HepG2 (cell line): Measurements from ENCODE around the gene PRPSAP1. TPM values are rescaled to one million over a fixed set of nuclear protein-coding genes. Genes with fewer than 3 reads are reported as not detected.

Source experiments
- CEBPZ ChIP-seq: IDR thresholded peaks from 2 replicates; pipeline ENCODE4 v1.6.1; 2012; ENCODE audit warnings: low read length, improper control_type of control experiment
- EEA1 ChIP-seq: sonication (generic); formaldehyde crosslinking; IDR thresholded peaks from 2 replicates; pipeline ENCODE4 v1.5.1; 2020; ENCODE audit warnings: mild to moderate bottlenecking, missing genetic modification reagents, borderline replicate concordance
- FIP1L1 ChIP-seq: fragments of 200-400 bp; formaldehyde crosslinking; IDR thresholded peaks from 2 replicates; pipeline ENCODE4 v1.6.1; 2018; ENCODE audit warnings: low read depth, mild to moderate bottlenecking, low read length, moderate library complexity, borderline replicate concordance; ENCODE audit not compliant: insufficient read depth
- KLF9 ChIP-seq: IDR thresholded peaks from 2 replicates; pipeline ENCODE4 v1.6.1; 2016; ENCODE audit warnings: low read depth
- POGZ ChIP-seq: sonication (generic); formaldehyde crosslinking; IDR thresholded peaks from 2 replicates; pipeline ENCODE4 v1.4.0; 2020; ENCODE audit warnings: mild to moderate bottlenecking, missing genetic modification reagents
- RERE ChIP-seq: IDR thresholded peaks from 2 replicates; pipeline ENCODE4 v1.6.1; 2016; ENCODE audit warnings: low read depth, missing genetic modification reagents, missing compliant biosample characterization
- ZBTB40 ChIP-seq, 2 experiments: fragments of 450-650 bp in 1 of 2; sonication (generic) in 1 of 2; formaldehyde crosslinking in 1 of 2; IDR thresholded peaks; 2 replicates each; pipeline versions ENCODE4 v1.6.1 to v1.8.0; 2016 to 2022; ENCODE audit warnings: antibody characterized with exemption in 1 of 2, mild to moderate bottlenecking in 1 of 2, missing genetic modification reagents in 1 of 2
- polyA plus RNA-seq, 8 experiments: library from polyadenylated mRNA; depleted of rRNA in 3 of 8; stranded (reverse) in 7 of 8; unstranded in 1 of 8; fragments of >200 nt; fragmentation: Illumina TruSeq in 4 of 8; extraction: Trizol in 4 of 8; gene quantifications; 2 replicates each; pipeline versions ENCODE4 v1.2.1 to v1.2.3, GENCODE V29; 2011 to 2016; ENCODE audit warnings: low read depth in 4 of 8, missing spikeins in 1 of 8, mixed read lengths in 1 of 8; ENCODE audit not compliant: insufficient read depth in 1 of 8
- total RNA-seq, 5 experiments: library from RNA; depleted of rRNA; stranded (reverse); fragments of >200 nt; fragmentation: Illumina TruSeq; extraction: Trizol; gene quantifications; 2 replicates each; pipeline ENCODE4 v1.2.3, GENCODE V29; 2016; ENCODE audit warnings: low read depth in 1 of 5

PRPSAP1 gene
- total and polyA plus RNA-seq, 2 of the 13 experiments (the other 11 are each of a cell fraction or from before 2014, with no cell fraction given) = 91.1 to 314 TPM

GRCh38 chr17:76353599-76354316 lies at the start of gene PRPSAP1 (continued):
- TF ChIP-seq POGZ (CRISPR knock-in tag) = peak; percentile 83
- TF ChIP-seq RERE = peak; percentile 67; the same call in 1 of the 2 replicates
- no peak for TF ChIP-seq ZBTB40 (IDR thresholded peaks at IDR 0.05)
- TF ChIP-seq ZBTB40 (CRISPR knock-in tag; IDR thresholded peaks at IDR 0.05) = peak; percentile 77
- TF ChIP-seq EEA1 = peak; percentile 91; the same call in 1 of the 2 replicates
- peak; percentile 57; the same call in 1 of the 2 replicates for TF ChIP-seq FIP1L1
- TF ChIP-seq CEBPZ = no peak
- TF ChIP-seq KLF9 (CRISPR knock-in tag) = peak; percentile 88
